MM.1S (cell line): ENCODE measurements around the gene PPTC7.

Experiments
- EZH2 ChIP-seq: fragments of 300-600 bp; sonication (generic); optimal IDR thresholded peaks from 2 replicates; pipeline ENCODE3; 2017; ENCODE audit warnings: low read depth, mild to moderate bottlenecking, antibody characterized with exemption, low read length, mixed read lengths
- TF ChIP-seq, protein P1 (sequence below): fragments of 300-600 bp; sonication (generic); IDR thresholded peaks from 2 replicates; pipeline ENCODE4 v1.5.1; 2016; ENCODE audit warnings: antibody characterized with exemption, low read length, mixed read lengths

DNA sequence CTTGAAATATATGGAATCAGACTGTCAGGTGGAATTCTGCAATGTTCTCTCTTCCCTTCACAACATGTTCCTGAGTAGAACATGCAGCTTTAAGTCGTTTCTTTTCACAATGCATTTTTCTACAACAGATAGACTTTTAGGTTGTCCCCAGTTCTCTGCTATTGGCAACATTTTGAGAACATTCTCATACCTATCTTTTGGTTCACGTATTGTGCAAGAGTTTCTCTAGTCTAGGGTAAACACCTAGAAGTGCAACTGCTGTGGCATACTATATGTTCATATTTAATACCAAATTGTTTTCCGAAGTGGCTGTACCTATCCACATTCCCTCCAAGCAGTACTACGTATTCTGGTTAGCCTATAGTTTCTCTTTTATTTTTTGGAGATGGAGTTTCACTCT, 32.1 kb downstream of the PPTC7 start:
- TF ChIP-seq, protein P1, sequence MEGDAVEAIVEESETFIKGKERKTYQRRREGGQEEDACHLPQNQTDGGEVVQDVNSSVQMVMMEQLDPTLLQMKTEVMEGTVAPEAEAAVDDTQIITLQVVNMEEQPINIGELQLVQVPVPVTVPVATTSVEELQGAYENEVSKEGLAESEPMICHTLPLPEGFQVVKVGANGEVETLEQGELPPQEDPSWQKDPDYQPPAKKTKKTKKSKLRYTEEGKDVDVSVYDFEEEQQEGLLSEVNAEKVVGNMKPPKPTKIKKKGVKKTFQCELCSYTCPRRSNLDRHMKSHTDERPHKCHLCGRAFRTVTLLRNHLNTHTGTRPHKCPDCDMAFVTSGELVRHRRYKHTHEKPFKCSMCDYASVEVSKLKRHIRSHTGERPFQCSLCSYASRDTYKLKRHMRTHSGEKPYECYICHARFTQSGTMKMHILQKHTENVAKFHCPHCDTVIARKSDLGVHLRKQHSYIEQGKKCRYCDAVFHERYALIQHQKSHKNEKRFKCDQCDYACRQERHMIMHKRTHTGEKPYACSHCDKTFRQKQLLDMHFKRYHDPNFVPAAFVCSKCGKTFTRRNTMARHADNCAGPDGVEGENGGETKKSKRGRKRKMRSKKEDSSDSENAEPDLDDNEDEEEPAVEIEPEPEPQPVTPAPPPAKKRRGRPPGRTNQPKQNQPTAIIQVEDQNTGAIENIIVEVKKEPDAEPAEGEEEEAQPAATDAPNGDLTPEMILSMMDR: no peak
- no peak for TF ChIP-seq EZH2
